Astrocyte (in vitro differentiated cells and primary cell): ENCODE measurements around the gene TBX5. TPM values are rescaled to one million over a fixed set of nuclear protein-coding genes. Genes with fewer than 3 reads are reported as not detected.

ENCODE experiments used
- DNase-seq: peaks from one replicate; pipeline ENCODE4 v3.0.0-alpha.2; 2010; ENCODE audit warnings: low read depth
- FAIRE-seq: peaks from 2 replicates; lab custom pipeline; 2011; peaks lifted over from hg19 to GRCh38; lab: Jason Lieb, UNC
- H2AFZ ChIP-seq: 2 replicates; pipeline ENCODE4 v1.6.0; 2012; ENCODE audit warnings: low read depth, low read length, inconsistent platforms
- H3K27ac ChIP-seq: 2 replicates; pipeline ENCODE4 v1.5.1; 2011; ENCODE audit warnings: low read depth, low read length, inconsistent platforms
- H3K27me3 ChIP-seq: 2 replicates; pipeline ENCODE4 v1.6.0; 2011; ENCODE audit warnings: low read length, inconsistent platforms; ENCODE audit not compliant: insufficient read depth
- H3K36me3 ChIP-seq: 2 replicates; pipeline ENCODE4 v1.5.1; 2011; ENCODE audit warnings: low read length, inconsistent platforms; ENCODE audit not compliant: insufficient read depth
- H3K4me1 ChIP-seq: 2 replicates; pipeline ENCODE4 v1.5.1; 2011; ENCODE audit warnings: low read length, inconsistent platforms; ENCODE audit not compliant: insufficient read depth
- H3K4me2 ChIP-seq: 2 replicates; pipeline ENCODE4 v1.6.0; 2012; ENCODE audit warnings: low read length, inconsistent platforms
- H3K4me3 ChIP-seq: 2 replicates; pipeline ENCODE4 v1.5.1; 2011; ENCODE audit warnings: low read depth, mild to moderate bottlenecking, low read length, inconsistent platforms; ENCODE audit not compliant: insufficient read depth
- H3K79me2 ChIP-seq: 2 replicates; pipeline ENCODE4 v1.6.0; 2012; ENCODE audit warnings: mild to moderate bottlenecking, low read length, inconsistent platforms; ENCODE audit not compliant: insufficient read depth
- H3K9ac ChIP-seq: 2 replicates; pipeline ENCODE4 v1.6.0; 2012; ENCODE audit warnings: mild to moderate bottlenecking, low read length, inconsistent platforms
- H3K9me3 ChIP-seq: 2 replicates; pipeline ENCODE4 v1.5.1; 2012; ENCODE audit warnings: low read depth, mild to moderate bottlenecking, low read length, inconsistent platforms; ENCODE audit not compliant: insufficient read depth
- H4K20me1 ChIP-seq: 2 replicates; pipeline ENCODE4 v1.6.0; 2012; ENCODE audit warnings: low read length, inconsistent platforms; ENCODE audit not compliant: insufficient read depth
- H3K27ac Mint-ChIP-seq: one replicate; pipeline ENCODE4 v1.8.0; 2021; ENCODE audit warnings: mild to moderate bottlenecking, mixed read lengths; ENCODE audit not compliant: unreplicated experiment
- H3K27me3 Mint-ChIP-seq: one replicate; pipeline ENCODE4 v1.8.0; 2021; ENCODE audit warnings: low read depth, mixed read lengths; ENCODE audit not compliant: unreplicated experiment
- H3K36me3 Mint-ChIP-seq: one replicate; pipeline ENCODE4 v1.8.0; 2021; ENCODE audit warnings: low read depth, mixed read lengths; ENCODE audit not compliant: unreplicated experiment
- H3K4me1 Mint-ChIP-seq: one replicate; pipeline ENCODE4 v1.8.0; 2021; ENCODE audit warnings: low read depth, mixed read lengths; ENCODE audit not compliant: unreplicated experiment
- H3K4me3 Mint-ChIP-seq: one replicate; pipeline ENCODE4 v1.8.0; 2021; ENCODE audit warnings: mild to moderate bottlenecking, moderate library complexity, mixed read lengths; ENCODE audit not compliant: unreplicated experiment
- H3K9me3 Mint-ChIP-seq: one replicate; pipeline ENCODE4 v1.8.0; 2021; ENCODE audit warnings: mild to moderate bottlenecking, mixed read lengths; ENCODE audit not compliant: unreplicated experiment
- EZH2 ChIP-seq: IDR thresholded peaks from 2 replicates; pipeline ENCODE4 v1.6.1; 2012; ENCODE audit warnings: mild to moderate bottlenecking, low read length, inconsistent platforms; ENCODE audit not compliant: insufficient read depth
- total RNA-seq: library from RNA; stranded (reverse); gene quantifications from 2 replicates; pipeline ENCODE4 v1.2.1, GENCODE V29; 2021
- TF ChIP-seq, protein P1 (sequence below): IDR thresholded peaks from 2 replicates; pipeline ENCODE4 v1.5.1; 2011; ENCODE audit warnings: low read depth, mild to moderate bottlenecking, inconsistent platforms, low read length, moderate library complexity; ENCODE audit not compliant: insufficient read depth

The TBX5 gene
- total RNA-seq, 1 donor from 2014 or later = not detected

DNA sequence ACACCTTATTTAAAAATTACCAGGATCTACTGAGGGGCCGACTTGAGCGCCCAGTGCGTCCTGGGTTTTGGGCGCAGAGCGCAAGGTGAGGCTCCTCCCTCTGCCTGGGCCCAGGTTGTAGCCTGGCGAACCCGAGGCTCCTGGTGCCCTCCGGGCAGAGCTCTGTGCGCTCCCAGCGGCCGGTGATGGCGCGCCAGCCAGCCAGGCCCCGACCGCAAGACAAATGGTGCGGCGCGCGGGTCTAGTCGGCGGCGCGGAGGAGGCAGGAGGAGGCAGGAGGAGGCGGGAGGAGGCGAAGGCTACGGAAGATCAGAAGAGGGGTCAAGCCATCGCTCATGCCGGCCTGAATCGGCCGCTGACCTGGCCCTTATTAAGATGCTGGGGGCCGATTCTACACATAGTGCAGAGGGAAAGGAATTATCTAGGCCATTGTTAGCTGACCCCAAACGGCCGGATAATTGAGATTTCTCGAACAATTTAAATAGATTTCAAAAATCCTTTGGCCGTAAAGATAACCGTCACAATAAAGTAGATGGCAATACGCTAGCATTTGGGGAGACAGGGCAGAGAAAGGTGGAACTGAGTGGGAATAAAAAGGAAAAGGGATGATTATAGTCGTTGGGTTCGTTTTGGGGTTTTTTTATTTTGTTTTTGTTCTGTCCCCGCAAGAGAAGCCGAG is 2.8 kb downstream of the TBX5 start:
- Histone ChIP-seq H3K4me2 (no peak overlapping the region), H3K9ac (no peak overlapping the region), H4K20me1 (no peaks in the 10 kb centered on the region), H3K36me3 (no peaks in the 10 kb centered on the region), H3K9me3 (no peaks in the 10 kb centered on the region), H3K4me1 (no peaks in the 10 kb centered on the region), H3K79me2 (no peaks in the 10 kb centered on the region), H3K27me3 (peaks cover 92% of the 10 kb centered on the region), H3K4me3 (no peak overlapping the region), H3K27ac (no peak overlapping the region), H2AFZ (no peak overlapping the region)
- DNase-seq (no peak), FAIRE-seq (no peak)
- peak; percentile 72 for TF ChIP-seq EZH2
- TF ChIP-seq, protein P1, sequence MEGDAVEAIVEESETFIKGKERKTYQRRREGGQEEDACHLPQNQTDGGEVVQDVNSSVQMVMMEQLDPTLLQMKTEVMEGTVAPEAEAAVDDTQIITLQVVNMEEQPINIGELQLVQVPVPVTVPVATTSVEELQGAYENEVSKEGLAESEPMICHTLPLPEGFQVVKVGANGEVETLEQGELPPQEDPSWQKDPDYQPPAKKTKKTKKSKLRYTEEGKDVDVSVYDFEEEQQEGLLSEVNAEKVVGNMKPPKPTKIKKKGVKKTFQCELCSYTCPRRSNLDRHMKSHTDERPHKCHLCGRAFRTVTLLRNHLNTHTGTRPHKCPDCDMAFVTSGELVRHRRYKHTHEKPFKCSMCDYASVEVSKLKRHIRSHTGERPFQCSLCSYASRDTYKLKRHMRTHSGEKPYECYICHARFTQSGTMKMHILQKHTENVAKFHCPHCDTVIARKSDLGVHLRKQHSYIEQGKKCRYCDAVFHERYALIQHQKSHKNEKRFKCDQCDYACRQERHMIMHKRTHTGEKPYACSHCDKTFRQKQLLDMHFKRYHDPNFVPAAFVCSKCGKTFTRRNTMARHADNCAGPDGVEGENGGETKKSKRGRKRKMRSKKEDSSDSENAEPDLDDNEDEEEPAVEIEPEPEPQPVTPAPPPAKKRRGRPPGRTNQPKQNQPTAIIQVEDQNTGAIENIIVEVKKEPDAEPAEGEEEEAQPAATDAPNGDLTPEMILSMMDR = no peak
- Mint-ChIP-seq H3K36me3 (no peaks in the 10 kb centered on the region), H3K27me3 (peaks cover 98% of the 10 kb centered on the region), H3K4me1 (no peaks in the 10 kb centered on the region), H3K27ac (no peak overlapping the region), H3K4me3 (no peak overlapping the region), H3K9me3 (peaks cover 29% of the 10 kb centered on the region)

DNA sequence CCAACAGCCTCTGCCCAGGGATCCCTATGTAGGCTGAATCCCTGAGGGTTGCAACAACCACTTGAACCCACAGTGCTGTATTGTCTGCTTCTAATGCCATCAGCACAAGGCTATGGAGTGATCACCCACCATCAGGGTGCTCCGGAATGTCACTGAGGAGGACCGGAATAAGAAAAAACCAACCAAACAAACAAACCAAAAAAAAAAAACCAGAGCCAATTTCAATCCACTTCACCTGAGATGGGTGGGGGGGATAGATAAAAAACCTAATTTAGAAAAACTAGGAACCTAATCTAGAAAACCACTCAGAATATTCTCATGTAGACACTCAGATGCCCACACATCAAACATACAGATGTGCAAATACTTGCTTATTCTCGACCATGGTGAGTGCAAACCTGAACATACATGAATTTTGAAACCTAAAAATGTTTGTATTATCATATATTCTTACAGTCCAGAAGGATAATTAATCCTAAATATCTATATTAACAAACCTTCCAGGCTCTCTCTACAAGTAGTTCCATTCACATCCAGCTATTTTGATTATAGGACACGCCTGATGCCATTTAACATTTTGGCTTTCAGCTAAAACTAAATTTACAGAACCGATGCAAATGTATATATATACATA is 3.7 kb downstream of the TBX5 start:
- FAIRE-seq = no peak
- no peak overlapping the region for H3K27ac Mint-ChIP-seq
- Histone ChIP-seq H4K20me1 (no peaks in the 10 kb centered on the region), H3K9ac (no peak overlapping the region), H3K36me3 (no peaks in the 10 kb centered on the region), H3K4me1 (no peaks in the 10 kb centered on the region), H3K27ac (no peak overlapping the region), H2AFZ (no peak overlapping the region), H3K4me2 (no peak overlapping the region), H3K79me2 (no peaks in the 10 kb centered on the region), H3K9me3 (peaks cover 3% of the 10 kb centered on the region), H3K27me3 (peaks cover 91% of the 10 kb centered on the region), H3K4me3 (no peak overlapping the region)
- no peaks in the 10 kb centered on the region for H3K36me3 Mint-ChIP-seq
- no peaks in the 10 kb centered on the region for H3K4me1 Mint-ChIP-seq
- TF ChIP-seq EZH2 = no peak
- TF ChIP-seq, protein P1 = no peak
- H3K4me3 Mint-ChIP-seq = no peak overlapping the region
- no peak for DNase-seq
- H3K9me3 Mint-ChIP-seq = peaks cover 24% of the 10 kb centered on the region
- H3K27me3 Mint-ChIP-seq = peaks cover 98% of the 10 kb centered on the region
